SIG-M5 treated with dmso at 0.1 percent for 504 hours (cell line): ENCODE measurements around the gene DRC7.

Source experiments
- DNase-seq: peaks from one replicate; lab custom pipeline; 2025; ENCODE audit not compliant: unreplicated experiment; lab: John Stamatoyannopoulos, UW

DRC7 gene

GRCh38 chr16:57749101-57749692, 54.6 kb downstream of the DRC7 start:
- no peak for DNase-seq

- no peak for DNase-seq
These were observed 55.3 kb downstream of the DRC7 start for GRCh38 chr16:57749856-57750452.

- DNase-seq = no peak
These were observed 56.4 kb downstream of the DRC7 start for GRCh38 chr16:57750796-57751538.

- DNase-seq = no peak
These were observed 57.1 kb downstream of the DRC7 start for GRCh38 chr16:57751539-57752202.

GRCh38 chr16:57752203-57752580, 57.6 kb downstream of the DRC7 start:
- no peak for DNase-seq

- DNase-seq = no peak
These were observed 58.2 kb downstream of the DRC7 start for GRCh38 chr16:57752581-57753447.

- no peak for DNase-seq
These were observed 59.1 kb downstream of the DRC7 start for GRCh38 chr16:57753448-57754353.

- no peak for DNase-seq
These were observed 59.9 kb downstream of the DRC7 start for GRCh38 chr16:57754354-57755060.

- DNase-seq = no peak
These were observed 60.6 kb downstream of the DRC7 start for GRCh38 chr16:57755061-57755684.

- DNase-seq = no peak
These were observed 61.3 kb downstream of the DRC7 start for GRCh38 chr16:57755726-57756423.

GRCh38 chr16:57756424-57757325, 62.1 kb downstream of the DRC7 start:
- DNase-seq = no peak

GRCh38 chr16:57757326-57757786, 62.8 kb downstream of the DRC7 start:
- DNase-seq = peak; percentile 41

- DNase-seq = no peak
These were observed 63.3 kb downstream of the DRC7 start for GRCh38 chr16:57757883-57758282.

GRCh38 chr16:57758331-57759117, 63.9 kb downstream of the DRC7 start:
- no peak for DNase-seq

GRCh38 chr16:57759131-57759530, 64.5 kb downstream of the DRC7 start:
- DNase-seq = no peak
